NOMO-1 treated with dmso at 0.1 percent for 144 hours (cell line): Measurements from ENCODE around the gene TMEM201.

Experiments used
- DNase-seq: peaks from one replicate; lab custom pipeline; 2025; ENCODE audit not compliant: unreplicated experiment; lab: John Stamatoyannopoulos, UW

The TMEM201 gene

DNA sequence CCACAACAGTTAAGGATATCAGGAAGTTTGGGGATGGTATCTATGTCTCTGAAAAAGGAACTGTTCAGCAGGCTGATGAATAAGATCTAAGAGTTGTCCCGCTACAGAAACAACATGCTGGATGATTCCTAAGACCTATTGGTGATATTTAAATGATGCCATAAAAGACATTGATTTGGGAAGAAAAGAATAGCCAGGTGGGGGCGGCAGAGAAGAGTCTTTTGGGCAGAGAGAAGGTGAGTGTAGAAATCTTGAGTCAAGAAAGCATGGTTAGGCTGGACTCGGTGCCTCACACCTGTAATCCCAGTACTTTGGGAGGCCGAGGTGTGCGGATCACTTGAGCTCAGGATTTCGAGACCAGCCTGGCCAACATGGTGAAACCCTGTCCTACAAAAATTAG, 11.8 kb upstream of the TMEM201 start:
- DNase-seq: no peak

- DNase-seq: no peak
These were observed 11.3 kb upstream of the TMEM201 start for GRCh38 chr1:9577423-9577822.

GRCh38 chr1:9580942-9581341, 7.8 kb upstream of the TMEM201 start:
- DNase-seq: no peak

- no peak for DNase-seq
These were observed 2.5 kb upstream of the TMEM201 start for GRCh38 chr1:9586147-9586766.

DNA sequence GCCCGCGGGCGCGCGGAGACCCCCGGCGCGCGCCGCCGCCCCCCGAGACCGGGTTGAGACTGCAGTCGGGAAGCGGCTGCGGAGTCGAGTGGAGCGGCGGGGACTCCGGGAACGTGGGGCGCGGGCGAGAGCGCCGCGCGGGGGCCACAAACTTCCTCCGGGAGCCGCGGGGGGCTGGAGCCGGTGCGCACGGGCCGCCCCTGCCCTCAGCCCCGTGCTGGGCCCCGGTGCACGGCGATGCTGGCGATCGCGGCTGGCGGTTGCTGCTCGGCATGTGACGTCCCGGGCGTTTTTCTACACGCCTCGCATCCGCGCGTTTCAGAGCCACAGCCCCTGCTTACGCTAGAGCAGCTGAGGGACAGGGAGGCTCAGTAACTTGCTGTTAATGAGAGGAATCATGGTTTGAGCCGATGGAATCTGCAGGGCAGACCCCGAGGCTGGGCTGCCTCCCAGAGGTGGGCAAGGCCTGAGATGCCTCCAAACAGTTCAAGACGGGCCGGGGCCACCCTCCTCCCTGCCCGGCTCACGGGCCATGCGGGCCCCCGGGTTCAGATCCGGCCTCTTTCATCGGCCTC, 520 bp downstream of the TMEM201 start:
- DNase-seq: no peak

DNA sequence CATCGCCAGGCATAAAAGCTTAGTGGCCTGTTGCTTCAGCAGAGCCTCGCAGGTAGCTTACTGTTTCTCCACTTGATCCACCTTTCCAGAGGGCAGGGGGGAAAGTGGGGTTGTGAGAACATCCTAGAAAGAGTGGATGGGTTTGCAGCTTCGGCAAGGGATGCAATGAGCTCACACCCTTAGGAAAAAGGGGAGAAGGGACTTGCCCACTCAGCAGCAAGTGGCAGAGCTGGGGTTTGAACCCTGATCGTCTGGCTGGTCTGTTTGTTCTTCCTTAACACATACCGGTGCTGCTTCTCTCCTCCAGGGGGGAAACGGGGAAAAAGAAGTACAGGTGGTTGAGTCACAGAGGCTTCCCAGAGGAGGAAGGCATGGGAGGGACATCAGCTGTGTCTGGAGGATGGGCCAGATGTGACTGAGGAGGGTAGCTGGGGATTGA, 1.0 kb downstream of the TMEM201 start:
- DNase-seq: no peak

DNA sequence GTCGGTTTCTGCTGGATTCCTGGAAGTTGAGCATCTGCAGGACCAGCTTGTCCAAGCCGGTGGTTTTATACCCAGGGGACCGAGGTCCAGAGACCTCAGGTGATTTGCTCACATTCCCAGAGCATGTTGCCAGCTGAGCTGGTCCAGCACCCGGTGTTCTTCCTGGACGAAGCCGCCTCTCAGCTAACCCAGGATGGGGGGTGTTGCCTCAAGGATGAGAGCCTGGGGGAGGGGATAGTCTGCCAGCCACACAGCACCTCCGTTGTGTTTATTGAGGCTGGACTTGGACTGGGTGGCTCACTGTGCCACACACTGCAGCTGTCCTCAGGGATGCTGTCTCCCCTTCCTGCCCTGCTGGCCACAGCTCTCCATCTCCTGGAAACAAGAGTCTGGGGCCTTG, 1.5 kb downstream of the TMEM201 start:
- DNase-seq: no peak

GRCh38 chr1:9590945-9591668, 2.4 kb downstream of the TMEM201 start:
- DNase-seq: no peak

DNA sequence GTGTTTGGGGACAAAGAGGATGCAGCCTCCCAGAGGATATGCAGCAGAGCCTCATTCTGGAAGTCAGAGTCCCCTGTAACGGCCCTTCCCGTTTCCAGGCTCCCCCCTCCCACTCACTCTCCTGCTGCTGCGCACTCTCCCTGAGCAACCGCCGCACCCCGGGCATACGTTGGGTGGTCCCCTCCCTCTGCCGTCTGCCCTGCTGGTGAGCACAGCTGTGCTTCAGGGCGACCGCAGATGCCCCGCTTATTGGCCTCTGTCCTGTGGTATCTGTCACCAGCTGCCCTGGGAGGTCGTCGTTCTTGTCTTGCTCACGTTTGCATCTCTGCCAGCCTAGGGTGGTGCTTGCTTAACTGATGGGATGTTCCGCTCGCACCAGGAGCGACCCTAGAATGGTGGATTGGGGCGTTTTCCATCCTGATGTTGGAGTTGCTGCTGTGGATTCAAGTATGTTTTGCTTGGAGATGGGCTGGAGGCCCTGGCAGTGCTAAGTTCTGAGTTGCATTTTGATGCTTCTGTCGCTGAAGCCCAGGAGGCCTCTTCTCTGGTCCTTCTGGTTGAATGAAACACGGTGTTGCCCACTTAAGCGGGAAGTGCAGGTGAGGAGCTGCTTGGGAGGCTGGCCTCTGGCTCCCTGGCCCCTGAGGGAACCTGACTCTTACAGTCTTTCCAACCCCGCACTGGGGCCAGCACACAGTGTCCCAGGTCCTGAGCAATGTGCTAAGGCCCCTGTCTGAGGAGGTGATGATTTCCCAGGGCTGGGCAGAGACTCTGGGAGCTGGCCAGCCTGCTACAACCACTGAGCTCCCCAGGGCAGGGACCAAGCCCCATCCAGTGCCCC, 3.2 kb downstream of the TMEM201 start:
- no peak for DNase-seq

GRCh38 chr1:9592510-9593075, 3.9 kb downstream of the TMEM201 start:
- DNase-seq: no peak

GRCh38 chr1:9593147-9593491, 4.4 kb downstream of the TMEM201 start:
- no peak for DNase-seq

- peak; percentile 62 for DNase-seq
These were observed 5.1 kb downstream of the TMEM201 start for GRCh38 chr1:9593492-9594465.

DNA sequence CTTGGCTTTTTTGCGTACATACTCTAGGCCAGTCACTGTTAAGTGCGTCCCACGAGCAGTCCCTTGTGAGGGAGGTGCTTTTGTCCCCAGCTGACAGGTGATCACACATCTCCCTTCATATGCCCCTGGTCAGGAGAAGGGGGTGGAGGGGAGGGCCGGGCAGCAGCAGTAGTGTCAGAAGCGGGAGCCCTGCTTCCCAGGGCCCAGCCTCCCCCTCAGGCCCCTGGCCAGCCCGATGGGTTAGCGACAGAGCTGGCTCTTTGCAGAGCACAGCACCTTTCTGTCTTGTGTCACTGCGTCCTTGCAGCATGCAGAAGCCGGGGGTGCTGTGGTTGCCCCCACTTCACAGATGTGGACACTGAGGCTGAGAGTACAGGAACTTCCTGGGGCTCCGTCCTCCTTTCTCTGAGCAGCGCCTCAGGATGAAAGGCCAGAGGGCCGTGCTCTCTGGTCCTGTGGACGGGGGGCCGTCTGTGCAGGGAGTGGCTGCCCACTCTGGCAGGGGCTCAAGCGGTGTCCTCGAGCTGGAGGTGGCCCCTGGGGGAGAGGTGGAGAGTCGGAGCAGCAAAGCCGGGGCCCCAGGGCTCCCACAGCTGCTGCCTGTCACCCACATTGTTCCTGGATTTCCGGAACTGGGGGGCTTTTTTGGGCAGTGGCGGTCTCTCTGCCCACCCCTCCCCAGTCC, 5.9 kb downstream of the TMEM201 start:
- no peak for DNase-seq

GRCh38 chr1:9595156-9595967, 6.7 kb downstream of the TMEM201 start:
- no peak for DNase-seq

GRCh38 chr1:9595968-9596340, 7.2 kb downstream of the TMEM201 start:
- no peak for DNase-seq

- DNase-seq: no peak
These were observed 7.9 kb downstream of the TMEM201 start for GRCh38 chr1:9596415-9597123.

DNA sequence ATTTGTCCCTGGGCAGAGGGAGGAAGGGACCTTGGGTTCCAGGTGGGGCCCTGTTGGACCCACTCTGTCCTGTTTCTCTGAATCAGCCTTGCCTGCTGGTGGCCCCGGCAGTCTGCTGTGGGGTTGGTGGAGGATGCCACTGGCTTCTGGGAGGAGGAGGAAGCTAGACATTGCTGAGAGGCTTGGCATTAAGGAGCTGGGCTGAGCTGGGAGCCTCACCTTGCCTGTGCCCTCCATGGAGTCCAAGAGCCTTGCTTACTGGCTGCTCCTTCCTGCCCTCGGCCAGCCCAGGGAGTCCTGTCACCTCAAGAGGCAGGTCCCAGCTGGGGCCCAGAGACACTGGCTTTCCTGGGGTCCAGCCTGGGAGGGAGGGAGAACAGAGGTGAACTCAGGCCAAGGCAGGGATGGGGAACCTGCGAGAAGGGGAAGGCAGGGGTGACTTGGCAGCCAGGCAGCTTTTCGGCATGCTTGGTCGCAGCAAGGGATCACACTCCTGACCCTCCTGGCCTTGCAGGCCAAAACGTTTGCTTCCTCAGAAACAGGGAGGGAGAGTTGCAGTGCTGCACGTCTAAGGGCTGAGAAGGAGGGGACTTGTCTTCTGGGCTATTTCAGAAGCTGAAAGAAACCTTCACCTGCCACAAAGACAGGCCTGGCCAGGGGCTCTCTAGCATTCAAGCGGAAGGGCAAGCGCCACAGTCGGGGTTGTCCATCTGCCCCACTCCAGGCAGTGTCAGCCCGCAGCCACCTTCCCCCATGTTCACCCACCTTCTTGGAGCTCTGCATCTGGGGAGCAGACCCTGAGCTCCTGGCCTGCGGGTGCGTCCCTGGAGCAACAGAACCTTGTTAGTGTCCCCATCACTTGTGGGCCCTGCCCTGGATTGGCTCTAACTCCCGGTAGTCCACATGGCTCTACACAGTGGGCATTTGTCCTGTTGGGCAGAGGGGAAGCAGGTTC, 8.9 kb downstream of the TMEM201 start:
- DNase-seq: no peak
